ENCODE measurements around the gene HEXA. TPM values are rescaled to one million over a fixed set of nuclear protein-coding genes. Genes with fewer than 3 reads are reported as not detected.
"Not testable (repeated sequence)": the region's sequence is repeated elsewhere in the genome, so short reads cannot be mapped to it uniquely, and the experiment has no call there.

HEXA gene
- total RNA-seq, 1 experiment from 2014 or later: 199 TPM

DNA sequence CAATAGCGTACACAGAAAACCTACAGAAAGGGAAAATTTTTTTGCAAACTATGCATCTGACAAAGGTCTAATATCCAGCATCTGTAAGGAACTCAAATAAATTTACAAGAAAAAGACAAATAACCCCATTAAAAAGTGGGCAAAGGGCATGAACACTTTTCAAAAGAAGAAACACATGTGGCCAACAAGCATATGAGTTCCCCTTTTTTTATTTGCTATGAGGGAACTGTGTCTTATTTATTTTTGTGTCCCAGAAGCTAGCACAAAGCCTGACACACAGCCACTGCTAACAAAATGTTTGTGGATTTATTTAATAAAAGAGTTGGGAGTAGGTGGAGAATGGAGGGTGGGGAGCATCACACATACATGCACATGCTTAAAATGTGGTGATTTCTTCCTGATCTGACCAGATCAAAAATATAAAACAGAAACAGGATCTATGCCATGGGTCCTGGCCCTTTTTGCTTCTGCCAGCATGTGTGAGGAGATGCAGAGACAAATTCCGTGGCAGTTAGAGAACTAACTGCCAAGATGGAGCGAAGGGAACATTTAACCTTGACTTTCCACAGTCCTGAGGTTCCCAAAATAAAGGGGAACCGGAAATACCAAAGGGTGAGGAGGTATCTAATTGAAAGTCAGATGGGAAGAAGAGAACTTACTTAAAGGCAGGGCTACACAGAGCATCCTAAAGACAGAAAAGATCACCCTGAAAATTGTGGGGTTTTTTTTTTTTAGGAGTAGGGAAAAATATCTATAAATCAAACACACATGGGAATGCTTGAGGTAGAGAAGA lies 22.2 kb upstream of the HEXA start, which contains the start of gene TMEM202:
Gene TMEM202, plus strand, starts transcription at position 510 of the 793 bp plus-strand sequence. Its CDS starts 22 bp downstream, at position 532.
- Histone ChIP-seq H3K9me3 (ENCODE audit: control insufficient read depth, insufficient read depth, low read depth, low read length) (no peaks in the 10 kb centered on the region), H3K4me3 (ENCODE audit: low read depth in 2 of 2, low read length in 2 of 2) (no peak within 1 kb of the TSS), H3K27ac (ENCODE audit: low read length) (no peak within 1 kb of the TSS), H3K4me1 (ENCODE audit: control insufficient read depth, insufficient read depth, low read length) (no peaks in the 10 kb centered on the region), H3K36me3 (ENCODE audit: control insufficient read depth, insufficient read depth, low read length) (no peaks in the 10 kb centered on the region), H3K27me3 (ENCODE audit: control insufficient read depth, insufficient read depth, low read length) (peaks cover 6% of the 10 kb centered on the region; the same call in 1 of the 2 replicates)
- in situ Hi-C loops (cut with HindIII; ENCODE audit: low pct_unique_long_range_greater_than_20kb, low sequenced_read_pairs) (no loop called here), intact Hi-C loops (cut with micrococcal nuclease; ENCODE audit: unreplicated experiment) (no loop called here)
- TF ChIP-seq TCF7L2 (IDR thresholded peaks at IDR 0.05; ENCODE audit: low read depth, low read length) (no peak), POLR2AphosphoS5 (IDR thresholded peaks at IDR 0.05; ENCODE audit: low read depth, low read length) (no peak), SIN3A (IDR thresholded peaks at IDR 0.05; ENCODE audit: borderline replicate concordance, insufficient read depth, low read depth, low read length) (no peak)
- TF ChIP-seq, protein P1, sequence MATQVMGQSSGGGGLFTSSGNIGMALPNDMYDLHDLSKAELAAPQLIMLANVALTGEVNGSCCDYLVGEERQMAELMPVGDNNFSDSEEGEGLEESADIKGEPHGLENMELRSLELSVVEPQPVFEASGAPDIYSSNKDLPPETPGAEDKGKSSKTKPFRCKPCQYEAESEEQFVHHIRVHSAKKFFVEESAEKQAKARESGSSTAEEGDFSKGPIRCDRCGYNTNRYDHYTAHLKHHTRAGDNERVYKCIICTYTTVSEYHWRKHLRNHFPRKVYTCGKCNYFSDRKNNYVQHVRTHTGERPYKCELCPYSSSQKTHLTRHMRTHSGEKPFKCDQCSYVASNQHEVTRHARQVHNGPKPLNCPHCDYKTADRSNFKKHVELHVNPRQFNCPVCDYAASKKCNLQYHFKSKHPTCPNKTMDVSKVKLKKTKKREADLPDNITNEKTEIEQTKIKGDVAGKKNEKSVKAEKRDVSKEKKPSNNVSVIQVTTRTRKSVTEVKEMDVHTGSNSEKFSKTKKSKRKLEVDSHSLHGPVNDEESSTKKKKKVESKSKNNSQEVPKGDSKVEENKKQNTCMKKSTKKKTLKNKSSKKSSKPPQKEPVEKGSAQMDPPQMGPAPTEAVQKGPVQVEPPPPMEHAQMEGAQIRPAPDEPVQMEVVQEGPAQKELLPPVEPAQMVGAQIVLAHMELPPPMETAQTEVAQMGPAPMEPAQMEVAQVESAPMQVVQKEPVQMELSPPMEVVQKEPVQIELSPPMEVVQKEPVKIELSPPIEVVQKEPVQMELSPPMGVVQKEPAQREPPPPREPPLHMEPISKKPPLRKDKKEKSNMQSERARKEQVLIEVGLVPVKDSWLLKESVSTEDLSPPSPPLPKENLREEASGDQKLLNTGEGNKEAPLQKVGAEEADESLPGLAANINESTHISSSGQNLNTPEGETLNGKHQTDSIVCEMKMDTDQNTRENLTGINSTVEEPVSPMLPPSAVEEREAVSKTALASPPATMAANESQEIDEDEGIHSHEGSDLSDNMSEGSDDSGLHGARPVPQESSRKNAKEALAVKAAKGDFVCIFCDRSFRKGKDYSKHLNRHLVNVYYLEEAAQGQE (IDR thresholded peaks at IDR 0.05; ENCODE audit: insufficient read depth in 1 of 2, low read depth in 2 of 2, low read length in 1 of 2): no peak
- TF ChIP-seq, protein P2, sequence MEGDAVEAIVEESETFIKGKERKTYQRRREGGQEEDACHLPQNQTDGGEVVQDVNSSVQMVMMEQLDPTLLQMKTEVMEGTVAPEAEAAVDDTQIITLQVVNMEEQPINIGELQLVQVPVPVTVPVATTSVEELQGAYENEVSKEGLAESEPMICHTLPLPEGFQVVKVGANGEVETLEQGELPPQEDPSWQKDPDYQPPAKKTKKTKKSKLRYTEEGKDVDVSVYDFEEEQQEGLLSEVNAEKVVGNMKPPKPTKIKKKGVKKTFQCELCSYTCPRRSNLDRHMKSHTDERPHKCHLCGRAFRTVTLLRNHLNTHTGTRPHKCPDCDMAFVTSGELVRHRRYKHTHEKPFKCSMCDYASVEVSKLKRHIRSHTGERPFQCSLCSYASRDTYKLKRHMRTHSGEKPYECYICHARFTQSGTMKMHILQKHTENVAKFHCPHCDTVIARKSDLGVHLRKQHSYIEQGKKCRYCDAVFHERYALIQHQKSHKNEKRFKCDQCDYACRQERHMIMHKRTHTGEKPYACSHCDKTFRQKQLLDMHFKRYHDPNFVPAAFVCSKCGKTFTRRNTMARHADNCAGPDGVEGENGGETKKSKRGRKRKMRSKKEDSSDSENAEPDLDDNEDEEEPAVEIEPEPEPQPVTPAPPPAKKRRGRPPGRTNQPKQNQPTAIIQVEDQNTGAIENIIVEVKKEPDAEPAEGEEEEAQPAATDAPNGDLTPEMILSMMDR (IDR thresholded peaks at IDR 0.05): no peak
- DNase-seq (ENCODE audit: low read depth, low spot score): no peak
- BruUV-seq (replicated peaks): no TSS peak
- ChIA-PET CTCF (no interaction called here), POLR2A (no interaction called here)
- no peak for ATAC-seq

- in situ Hi-C loops (cut with HindIII; ENCODE audit: low pct_unique_long_range_greater_than_20kb, low sequenced_read_pairs); intact Hi-C loops (cut with micrococcal nuclease; ENCODE audit: unreplicated experiment); H3K27me3 ChIP-seq (ENCODE audit: control insufficient read depth, insufficient read depth, low read length); H3K9me3 ChIP-seq (ENCODE audit: control insufficient read depth, insufficient read depth, low read depth, low read length); H3K27ac ChIP-seq (ENCODE audit: low read length); DNase-seq (ENCODE audit: low read depth, low spot score); H3K4me1 ChIP-seq (ENCODE audit: control insufficient read depth, insufficient read depth, low read length); H3K36me3 ChIP-seq (ENCODE audit: control insufficient read depth, insufficient read depth, low read length); H3K4me3 ChIP-seq (ENCODE audit: low read depth in 2 of 2, low read length in 2 of 2); BruUV-seq (replicated peaks); CTCF ChIA-PET; ATAC-seq; POLR2A ChIA-PET: not testable (repeated sequence)
These were observed 20.5 kb upstream of the HEXA start for GRCh38 chr15:72396331-72396730.

DNA sequence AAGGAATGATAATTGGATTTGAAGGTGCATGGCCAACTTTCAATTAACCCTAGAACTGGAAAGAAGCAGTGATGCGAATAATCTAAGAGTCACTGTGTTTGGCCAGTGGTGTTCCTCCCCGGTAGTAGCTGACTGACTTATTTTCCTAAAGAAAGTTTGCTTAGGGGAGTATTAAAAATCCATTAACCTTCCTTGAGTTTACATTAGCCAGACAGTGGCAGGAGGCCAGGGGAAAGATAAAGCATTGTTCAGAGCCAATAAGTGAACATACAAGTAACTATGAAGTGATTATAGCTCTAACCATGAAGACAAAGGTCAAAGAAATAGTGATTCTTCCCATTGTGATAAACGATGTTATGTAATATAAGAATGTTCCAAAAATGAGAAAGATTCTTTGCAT lies 13.4 kb upstream of the HEXA start:
- ChIA-PET POLR2A (no interaction called here), CTCF (no interaction called here)
- Histone ChIP-seq H3K36me3 (ENCODE audit: control insufficient read depth, insufficient read depth, low read length) (no peaks in the 10 kb centered on the region), H3K27ac (ENCODE audit: low read length) (no peak overlapping the region), H3K9me3 (ENCODE audit: control insufficient read depth, insufficient read depth, low read depth, low read length) (no peaks in the 10 kb centered on the region), H3K4me3 (ENCODE audit: low read depth in 2 of 2, low read length in 2 of 2) (no peak overlapping the region), H3K27me3 (ENCODE audit: control insufficient read depth, insufficient read depth, low read length) (peaks cover 2% of the 10 kb centered on the region; the same call in 1 of the 2 replicates), H3K4me1 (ENCODE audit: control insufficient read depth, insufficient read depth, low read length) (no peaks in the 10 kb centered on the region)
- no peak for TF ChIP-seq SIN3A (IDR thresholded peaks at IDR 0.05; ENCODE audit: borderline replicate concordance, insufficient read depth, low read depth, low read length)
- TF ChIP-seq TCF7L2 (IDR thresholded peaks at IDR 0.05; ENCODE audit: low read depth, low read length): no peak
- TF ChIP-seq POLR2AphosphoS5 (IDR thresholded peaks at IDR 0.05; ENCODE audit: low read depth, low read length): no peak
- TF ChIP-seq, protein P1 (IDR thresholded peaks at IDR 0.05; ENCODE audit: insufficient read depth in 1 of 2, low read depth in 2 of 2, low read length in 1 of 2): no peak
- TF ChIP-seq, protein P2 (IDR thresholded peaks at IDR 0.05): no peak
- in situ Hi-C loops (cut with HindIII; ENCODE audit: low pct_unique_long_range_greater_than_20kb, low sequenced_read_pairs) (no loop called here), intact Hi-C loops (cut with micrococcal nuclease; ENCODE audit: unreplicated experiment) (no loop called here)
- ATAC-seq (no peak), DNase-seq (ENCODE audit: low read depth, low spot score) (no peak)
- no TSS peak for BruUV-seq (replicated peaks)

Measured in Panc1 (cell line).